HG03432 (cell line): ENCODE measurements around the gene LETM1.
A peak's percentile ranks its signal among the peaks of the same experiment; 100 is the strongest.

Experiments used
- ATAC-seq: cut with Tn5 transposase; IDR thresholded peaks from one replicate; pipeline ENCODE4 v1.9.1; 2021; ENCODE audit warnings: mild to moderate bottlenecking, moderate library complexity; ENCODE audit not compliant: unreplicated experiment

The LETM1 gene

DNA sequence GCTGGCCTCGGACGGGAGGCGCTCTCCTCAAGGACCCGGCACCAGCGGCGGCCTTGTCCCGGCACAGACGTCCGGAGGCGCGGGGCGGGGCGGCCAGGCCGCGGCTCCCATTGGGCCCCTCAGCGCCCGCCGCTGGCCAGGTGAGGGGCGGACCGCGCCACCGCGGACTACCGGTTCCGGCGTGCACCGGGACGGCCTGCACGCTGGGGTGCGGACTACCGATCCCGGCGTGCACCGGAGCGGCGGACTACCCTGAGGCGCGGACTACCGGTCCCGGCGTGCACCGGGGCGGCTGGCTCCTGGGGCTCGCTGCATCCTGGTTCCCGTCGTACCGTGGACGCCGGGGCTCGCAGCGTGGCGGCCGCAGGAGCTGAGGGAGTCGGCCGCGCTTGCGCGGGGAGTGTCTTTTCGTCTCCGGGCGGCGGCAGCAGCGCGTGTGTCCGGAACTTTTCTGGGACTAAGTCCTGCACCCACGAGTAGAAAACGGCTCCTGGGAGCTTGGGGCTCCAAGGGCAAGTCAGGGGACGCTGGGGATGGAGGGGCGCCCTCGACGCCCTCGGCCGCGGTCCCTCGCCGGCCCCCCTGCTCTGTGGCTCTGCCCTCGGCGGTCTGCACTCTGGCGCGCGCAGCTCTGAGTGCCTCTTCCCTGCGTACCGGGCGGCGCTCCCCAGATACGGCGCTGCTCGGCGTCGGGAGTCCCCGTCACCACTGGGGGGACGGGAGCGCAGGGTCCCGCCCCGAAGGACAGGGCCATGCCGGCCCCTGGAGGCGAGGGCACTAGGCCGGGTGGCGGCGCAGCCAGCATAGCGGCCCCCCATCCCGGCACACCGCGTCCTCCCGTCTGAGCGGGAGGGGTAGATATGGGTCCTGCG lies at the start of gene LETM1:
LETM1 (minus strand) TSS at position 86 of the 872 bp plus-strand sequence. CDS start 206 bp downstream, outside the sequence.
- peak; percentile 89 for ATAC-seq

DNA sequence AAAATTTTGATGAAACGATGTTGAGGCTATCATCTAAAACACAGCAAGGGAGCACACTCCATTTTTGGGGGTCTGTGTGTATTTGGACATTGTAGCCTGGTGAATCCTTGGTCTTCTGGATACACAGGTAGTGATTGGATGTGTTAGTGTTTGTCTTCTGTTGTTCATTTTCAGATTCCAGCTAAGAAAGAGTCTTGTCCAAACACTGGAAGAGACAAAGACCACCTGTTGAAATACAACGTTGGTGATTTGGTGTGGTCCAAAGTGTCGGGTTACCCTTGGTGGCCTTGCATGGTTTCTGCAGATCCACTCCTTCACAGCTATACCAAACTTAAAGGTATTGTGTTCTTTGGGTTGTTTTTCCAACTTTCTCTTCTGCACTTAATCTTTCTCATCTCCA lies 48.1 kb upstream of the LETM1 start:
- ATAC-seq = no peak

GRCh38 chr4:1903035-1903434 lies 47.1 kb upstream of the LETM1 start:
- no peak for ATAC-seq

DNA sequence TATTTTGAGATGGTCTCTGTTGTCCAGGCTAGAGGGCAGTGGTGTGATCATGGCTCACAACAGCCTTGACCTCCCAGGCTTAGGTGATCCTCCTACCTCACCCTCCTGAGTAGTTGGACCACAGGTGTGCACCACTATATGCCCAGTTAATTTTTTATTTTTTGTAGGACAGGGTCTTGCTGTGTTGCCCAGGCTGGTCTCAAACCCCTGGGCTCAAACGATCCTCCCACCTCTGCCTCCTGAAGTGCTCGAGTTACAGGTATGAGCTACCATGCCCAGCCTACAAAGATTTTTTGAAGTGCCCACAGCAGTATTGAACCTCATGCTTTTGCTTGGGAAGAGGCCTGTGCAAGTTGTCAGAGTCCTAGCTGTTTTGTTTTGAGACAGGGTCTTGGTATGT lies 46.3 kb upstream of the LETM1 start:
- no peak for ATAC-seq

GRCh38 chr4:1901127-1901526 lies 45.2 kb upstream of the LETM1 start:
- ATAC-seq = no peak

DNA sequence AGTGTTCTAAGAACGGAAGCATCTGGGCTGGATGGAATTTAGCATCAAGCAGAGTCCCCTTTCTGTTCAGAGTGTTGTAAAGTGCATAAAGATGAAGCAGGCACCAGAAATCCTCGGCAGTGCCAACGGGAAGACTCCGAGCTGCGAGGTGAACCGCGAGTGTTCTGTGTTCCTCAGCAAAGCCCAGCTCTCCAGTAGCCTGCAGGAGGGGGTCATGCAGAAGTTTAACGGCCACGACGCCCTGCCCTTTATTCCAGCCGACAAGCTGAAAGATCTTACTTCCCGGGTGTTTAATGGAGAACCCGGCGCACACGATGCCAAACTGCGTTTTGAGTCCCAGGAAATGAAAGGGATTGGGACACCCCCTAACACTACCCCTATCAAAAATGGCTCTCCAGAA lies 44.7 kb upstream of the LETM1 start:
- no peak for ATAC-seq

DNA sequence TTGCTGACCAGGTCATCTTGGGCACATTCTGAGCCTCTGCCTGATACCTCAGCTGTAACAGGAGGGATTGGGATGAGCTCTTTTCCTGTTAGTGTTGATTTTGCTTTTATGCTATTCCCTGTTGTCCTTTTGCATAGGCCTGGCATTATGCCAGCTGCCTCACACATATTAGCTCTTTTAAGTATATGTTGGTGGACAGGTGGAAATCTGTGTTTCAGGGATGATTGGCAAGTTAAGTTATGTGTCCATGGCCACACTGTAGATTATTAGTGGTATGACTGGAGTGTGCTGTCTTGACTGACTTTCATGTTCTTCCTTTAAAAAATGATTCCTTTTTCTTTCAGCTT lies 44.1 kb upstream of the LETM1 start:
- ATAC-seq = no peak

DNA sequence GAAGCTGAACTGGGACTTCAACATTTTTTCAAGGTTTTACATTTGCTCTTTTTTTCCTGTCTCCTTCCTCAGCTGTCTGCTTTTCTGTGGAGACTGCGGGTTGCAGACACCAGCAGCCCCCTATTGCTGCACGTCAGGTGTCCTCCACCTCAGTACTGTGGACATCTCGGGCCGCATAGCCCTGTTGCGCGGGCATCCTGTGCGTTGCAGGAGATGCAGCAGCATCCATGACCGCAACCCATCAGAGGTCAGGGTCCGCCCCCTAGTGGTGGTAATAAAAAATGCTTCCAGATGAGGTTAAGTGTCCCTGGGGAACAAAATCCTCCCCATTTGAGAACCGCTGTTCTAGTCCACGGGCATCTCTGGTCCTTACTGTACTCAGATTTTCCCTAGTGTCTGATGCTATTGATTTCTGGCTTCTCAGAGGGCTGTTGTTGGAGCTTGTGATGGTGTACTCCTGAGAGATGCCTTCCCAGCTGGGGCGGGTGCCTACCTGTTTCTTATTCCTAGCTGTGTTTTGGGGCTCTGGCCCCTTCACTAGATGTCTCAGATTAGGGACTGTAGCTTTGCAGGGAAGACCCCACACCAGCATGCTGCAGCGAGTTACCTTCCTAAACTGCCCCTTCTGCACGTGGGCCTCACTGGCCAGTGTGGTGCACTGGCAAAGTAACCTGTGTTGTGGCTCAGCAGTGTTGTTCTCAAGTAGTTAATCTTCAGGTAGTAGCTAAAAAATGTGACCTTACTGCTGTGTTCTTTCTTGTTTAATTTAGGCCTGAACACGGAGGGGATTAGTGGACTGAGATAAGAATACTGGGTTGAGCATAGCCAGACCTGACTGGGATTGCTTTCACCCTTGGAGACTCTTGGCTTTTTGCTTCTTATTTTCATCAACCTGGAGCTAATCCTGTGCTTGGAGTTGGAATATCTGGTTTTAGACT lies 43.5 kb upstream of the LETM1 start:
- peak; percentile 84 for ATAC-seq

- peak; percentile 17 for ATAC-seq
These were observed 42.7 kb upstream of the LETM1 start for GRCh38 chr4:1898681-1899080.

DNA sequence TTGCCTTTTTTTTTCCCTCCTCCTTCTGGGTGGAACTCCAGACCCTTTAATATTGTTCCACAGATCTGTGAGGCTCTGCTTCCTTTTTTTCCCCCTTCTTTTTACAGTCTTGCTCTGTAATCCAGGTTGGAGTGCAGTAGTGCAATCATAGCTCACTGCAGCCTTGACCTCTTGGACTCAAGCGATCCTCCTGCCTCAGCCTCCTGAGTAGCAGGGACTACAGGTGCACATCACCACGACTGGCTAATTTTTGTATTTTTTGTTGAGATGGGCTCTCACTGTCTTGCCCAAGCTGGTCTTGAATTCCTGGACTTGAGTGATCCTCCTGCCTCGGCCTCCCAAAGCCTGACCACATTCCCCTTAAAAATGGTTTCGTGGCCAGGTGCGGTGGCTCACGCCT lies 42.1 kb upstream of the LETM1 start:
- no peak for ATAC-seq

GRCh38 chr4:1896658-1896991 lies 40.7 kb upstream of the LETM1 start:
- no peak for ATAC-seq

DNA sequence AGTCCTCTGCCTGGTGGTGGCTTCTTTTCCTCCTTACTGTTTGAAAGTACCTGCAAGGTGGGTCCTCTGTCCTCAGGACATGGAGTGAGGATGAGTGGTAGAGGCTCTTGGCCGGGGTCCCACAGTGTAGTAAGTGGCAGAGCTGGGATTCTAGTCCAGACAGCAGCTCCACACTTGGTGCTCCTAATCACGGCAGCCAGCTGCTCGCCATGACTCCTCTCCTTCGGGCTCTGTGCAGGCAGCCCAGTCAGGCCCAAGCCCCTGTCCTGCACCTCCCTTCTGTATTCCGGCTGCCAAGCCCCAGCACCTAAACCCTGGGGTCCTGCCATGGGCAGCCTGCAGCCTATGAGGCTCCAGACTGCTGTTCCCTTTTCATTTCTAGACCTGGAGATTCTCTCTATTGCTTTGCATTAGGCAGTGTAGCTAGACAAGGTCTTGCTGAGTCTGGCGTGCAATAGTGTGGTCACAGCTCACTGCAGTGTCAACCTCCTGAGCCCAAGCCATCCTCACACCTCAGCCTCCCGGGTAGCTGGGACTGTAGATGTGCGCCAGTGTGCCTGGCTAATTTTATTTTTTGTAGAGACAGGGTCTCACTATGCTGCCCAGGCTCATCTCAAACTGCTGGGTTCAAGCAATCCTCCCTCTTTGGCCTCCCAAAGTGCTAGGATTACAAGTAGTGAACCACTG lies 40.2 kb upstream of the LETM1 start:
- ATAC-seq = no peak

- no peak for ATAC-seq
These were observed 35.1 kb upstream of the LETM1 start for GRCh38 chr4:1890979-1891570.

GRCh38 chr4:1887052-1887451 lies 31.1 kb upstream of the LETM1 start:
- no peak for ATAC-seq

DNA sequence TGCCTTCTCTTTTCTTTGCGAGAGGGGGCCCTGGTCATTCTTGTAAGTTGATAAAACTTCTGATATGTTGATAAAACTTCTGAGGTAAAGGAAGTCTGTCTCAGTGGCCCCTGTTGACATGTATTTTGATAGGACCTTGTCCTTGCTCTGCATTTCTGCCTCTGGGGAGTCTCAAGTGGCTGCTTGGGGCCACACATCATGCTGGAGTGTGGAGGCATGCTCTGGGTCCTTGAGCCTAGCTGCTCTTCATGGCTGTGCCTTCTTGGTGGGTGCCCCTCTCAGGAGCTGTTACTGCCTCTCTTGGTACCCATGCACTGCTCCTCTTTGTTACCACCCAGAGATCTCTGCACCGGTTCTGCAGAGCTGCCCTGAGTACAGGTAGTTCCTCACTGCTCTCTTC lies 29.5 kb upstream of the LETM1 start:
- ATAC-seq = no peak

DNA sequence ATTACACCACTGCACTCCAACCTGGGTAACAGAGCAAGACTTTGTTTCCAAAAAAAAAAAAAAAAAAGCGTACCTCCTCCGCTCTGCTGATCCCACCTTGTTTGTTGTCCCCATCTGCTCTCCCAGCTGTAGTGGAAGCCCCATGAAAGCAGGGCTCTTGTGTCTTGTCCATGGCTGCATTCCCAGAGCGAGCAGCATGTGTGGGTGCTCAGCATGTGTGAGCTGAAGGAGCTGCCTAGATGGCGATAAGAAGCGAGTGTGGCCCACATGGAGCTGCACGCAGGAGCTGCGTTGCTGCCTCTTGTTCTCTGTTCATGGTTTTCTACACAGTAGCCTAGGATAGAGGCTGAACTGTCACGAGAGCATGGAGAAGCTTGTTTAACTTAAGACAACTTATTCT lies 27.6 kb upstream of the LETM1 start:
- no peak for ATAC-seq

DNA sequence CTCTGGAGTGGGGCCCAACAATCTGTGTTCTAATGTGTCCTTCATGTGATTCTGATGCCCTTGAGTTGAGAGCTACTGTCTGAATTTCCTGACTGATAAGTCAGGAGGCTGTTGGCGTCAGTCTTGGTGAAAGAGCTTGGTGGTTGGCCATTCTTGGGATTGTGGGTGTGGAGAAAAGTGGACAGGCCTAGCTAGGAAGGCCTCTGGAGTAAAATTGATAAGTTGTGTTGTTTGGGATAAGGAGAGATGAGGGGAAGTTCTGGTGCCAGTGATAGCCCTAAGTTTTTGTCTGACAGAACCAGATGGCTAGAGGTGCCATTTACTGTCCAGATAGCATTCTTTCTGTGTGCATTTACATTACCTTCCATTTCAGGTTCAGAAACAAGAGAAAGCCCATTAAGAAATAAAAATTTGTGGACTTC lies 26.9 kb upstream of the LETM1 start:
- no peak for ATAC-seq

DNA sequence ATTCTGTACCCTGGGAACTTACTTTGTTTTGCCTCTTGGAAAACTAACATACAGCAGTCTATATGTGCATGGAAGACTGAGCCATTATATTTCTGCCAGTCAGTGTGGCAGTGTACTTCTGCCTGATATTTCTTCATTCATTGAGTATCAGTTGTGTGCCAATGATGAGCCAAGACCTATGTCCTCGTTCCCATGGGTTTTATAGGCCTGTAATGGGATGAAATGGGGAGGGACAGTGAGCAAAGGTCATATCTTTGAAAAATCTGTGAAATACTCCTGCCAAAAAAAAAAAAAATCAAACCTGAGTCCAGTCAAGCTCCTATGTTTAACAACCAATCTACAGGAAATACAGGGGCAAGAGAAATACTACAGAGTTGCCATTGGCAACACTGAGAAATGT lies 24.4 kb upstream of the LETM1 start:
- ATAC-seq = no peak

DNA sequence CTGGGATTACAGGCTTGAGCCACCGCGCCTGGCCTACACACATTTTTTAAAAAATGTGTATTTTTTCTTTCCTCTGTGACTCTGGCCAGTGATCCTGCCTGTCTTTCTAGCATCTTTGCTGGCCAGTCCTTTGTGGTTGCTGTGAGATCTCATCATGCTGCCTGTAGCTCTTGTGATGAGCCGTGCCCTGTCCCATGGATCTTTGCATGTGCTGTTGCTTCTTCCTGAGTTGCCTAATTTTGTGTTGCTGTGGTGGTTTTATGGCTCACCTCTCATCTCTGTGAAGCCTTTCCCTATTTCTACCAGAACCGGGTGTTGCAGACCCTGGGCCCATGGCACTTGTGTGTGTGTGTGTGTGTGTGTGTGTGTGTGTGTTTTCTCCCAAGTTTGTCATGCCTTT lies 23.5 kb upstream of the LETM1 start:
- no peak for ATAC-seq

DNA sequence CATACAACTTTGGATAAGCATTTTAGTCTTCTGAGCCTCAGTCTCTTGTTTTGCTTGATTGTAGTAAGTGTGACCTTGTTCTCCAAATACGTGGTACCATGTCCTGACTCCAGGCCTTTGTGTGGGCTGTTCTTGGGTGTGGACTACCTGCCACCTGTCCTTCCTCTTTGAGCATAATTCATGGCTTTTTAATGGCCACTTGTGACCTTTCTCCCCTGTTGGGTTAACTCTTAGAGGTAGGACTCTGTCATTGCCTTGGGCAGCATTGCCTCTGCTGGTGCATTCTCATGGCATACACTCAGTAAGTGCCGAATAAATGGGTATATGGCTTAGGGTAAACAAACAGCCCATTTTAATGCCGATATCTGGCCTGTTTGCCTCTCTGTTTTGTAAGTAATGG lies 18.2 kb upstream of the LETM1 start:
- no peak for ATAC-seq

GRCh38 chr4:1873776-1874175 lies 17.8 kb upstream of the LETM1 start:
- ATAC-seq = no peak
